Activated CD4-positive, alpha-beta memory T cell treated with anti-CD3 and anti-CD28 coated beads, Interleukin-2, amount 10 ng/mL, durations not matched to agents 7 days and 5 days (primary cell): ENCODE results near the gene SNRPD3. TPM values are rescaled to one million over a fixed set of nuclear protein-coding genes. Genes with fewer than 3 reads are reported as not detected.
A peak's percentile ranks its signal among the peaks of the same experiment; 100 is the strongest.

ENCODE experiments used
- CTCF ChIA-PET: fragments of 350-600 bp; sonication (Branson Sonifier 250); formaldehyde crosslinking; loops from one replicate; lab custom pipeline; 2021; ENCODE audit warnings: antibody characterized with exemption, inconsistent platforms; lab: Charles Lee
- POLR2A ChIA-PET: fragments of 350-600 bp; sonication (Branson Sonifier 250); formaldehyde crosslinking; loops from one replicate; lab custom pipeline; 2021; ENCODE audit warnings: antibody characterized with exemption; lab: Charles Lee
- DNase-seq: peaks from one replicate; pipeline ENCODE4 v3.0.0-alpha.2; 2020
- H3K27ac Mint-ChIP-seq: one replicate; pipeline ENCODE4 v1.8.0; 2021; ENCODE audit warnings: mild to moderate bottlenecking, mixed read lengths
- H3K27me3 Mint-ChIP-seq: one replicate; pipeline ENCODE4 v1.8.0; 2021; ENCODE audit warnings: mixed read lengths
- H3K36me3 Mint-ChIP-seq: one replicate; pipeline ENCODE4 v1.8.0; 2021; ENCODE audit warnings: low read depth, mixed read lengths
- H3K4me1 Mint-ChIP-seq: one replicate; pipeline ENCODE4 v1.8.0; 2021; ENCODE audit warnings: mixed read lengths
- H3K4me3 Mint-ChIP-seq: one replicate; pipeline ENCODE4 v1.8.0; 2021; ENCODE audit warnings: mild to moderate bottlenecking, mixed read lengths
- H3K9me3 Mint-ChIP-seq: one replicate; pipeline ENCODE4 v1.8.0; 2021; ENCODE audit warnings: mixed read lengths
- total RNA-seq, 2 experiments: library from RNA; stranded (reverse); gene quantifications; one replicate each; pipeline ENCODE4 v1.2.3, GENCODE V29; 2021

SNRPD3 gene
- 10 to 100 TPM; 87.1 to 93.5 TPM for total RNA-seq

DNA sequence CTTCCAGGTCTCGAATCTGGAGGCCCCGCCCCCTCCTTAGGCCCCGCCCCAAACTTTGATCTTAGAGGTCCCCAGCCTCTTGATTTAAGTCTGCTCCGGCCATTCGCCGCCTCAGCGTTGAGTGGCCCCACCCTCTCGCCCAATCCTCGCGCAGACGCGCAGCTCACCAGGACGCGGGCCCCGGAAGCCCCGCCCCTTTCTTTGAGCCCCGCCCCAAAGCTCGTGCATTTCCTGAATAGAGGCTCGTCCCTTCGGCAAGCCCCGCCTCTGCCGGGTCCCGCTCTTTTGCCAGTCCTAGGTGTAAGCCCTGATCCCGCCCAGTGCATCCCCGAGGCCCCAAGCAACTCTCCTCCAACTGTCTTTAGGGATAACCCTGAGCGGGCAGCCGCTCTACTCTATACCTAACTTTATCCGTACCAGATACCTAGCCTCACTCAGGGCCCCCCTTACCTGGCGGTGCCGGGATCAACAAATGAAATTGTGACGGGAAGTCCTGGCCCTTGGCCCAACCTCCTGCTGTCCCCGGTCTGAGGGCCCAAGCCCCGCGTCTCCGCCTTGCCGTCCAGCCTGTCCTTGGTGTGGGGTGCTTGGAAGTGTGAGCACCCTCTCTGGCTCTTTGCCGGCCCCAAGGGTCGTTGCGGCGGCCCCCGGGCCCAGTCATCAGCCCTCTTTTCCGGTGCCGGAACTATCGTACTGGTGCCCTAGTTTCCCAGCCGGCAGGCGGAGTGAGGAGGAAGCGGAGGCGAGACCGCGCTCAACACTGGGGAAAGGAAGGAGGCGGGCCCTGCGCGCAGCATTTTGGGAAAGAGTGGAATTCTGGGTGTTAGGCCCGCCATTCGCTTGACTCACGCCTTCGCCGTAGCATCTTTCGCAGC is at the start of gene SNRPD3:
TSS of gene SNRPD3 (plus strand) at position 835 of the 875 bp plus-strand sequence. CDS start 1,676 bp downstream, outside the sequence.
- CTCF ChIA-PET = interaction anchor here (0.6 to 1.6 kb wide), 6 partner anchors 28 to 248 kb away, joined by 3 read pairs; no protein-coding TSS in a partner anchor
- peaks cover 42% of the 10 kb centered on the region for H3K36me3 Mint-ChIP-seq
- H3K27ac Mint-ChIP-seq = peak within 1 kb of the TSS; percentile 93
- peak; percentile 100 for DNase-seq
- POLR2A ChIA-PET = interaction anchor here (0.6 to 3.8 kb wide), 25 partner anchors 11 to 661 kb away, joined by 3 to 17 read pairs (median 5); partner anchors contain the start of genes ADORA2A, CABIN1, LRRC75B and MIF
- no peaks in the 10 kb centered on the region for H3K27me3 Mint-ChIP-seq
- H3K4me1 Mint-ChIP-seq = peaks cover 58% of the 10 kb centered on the region
- no peaks in the 10 kb centered on the region for H3K9me3 Mint-ChIP-seq
- peak within 1 kb of the TSS; percentile 99 for H3K4me3 Mint-ChIP-seq

DNA sequence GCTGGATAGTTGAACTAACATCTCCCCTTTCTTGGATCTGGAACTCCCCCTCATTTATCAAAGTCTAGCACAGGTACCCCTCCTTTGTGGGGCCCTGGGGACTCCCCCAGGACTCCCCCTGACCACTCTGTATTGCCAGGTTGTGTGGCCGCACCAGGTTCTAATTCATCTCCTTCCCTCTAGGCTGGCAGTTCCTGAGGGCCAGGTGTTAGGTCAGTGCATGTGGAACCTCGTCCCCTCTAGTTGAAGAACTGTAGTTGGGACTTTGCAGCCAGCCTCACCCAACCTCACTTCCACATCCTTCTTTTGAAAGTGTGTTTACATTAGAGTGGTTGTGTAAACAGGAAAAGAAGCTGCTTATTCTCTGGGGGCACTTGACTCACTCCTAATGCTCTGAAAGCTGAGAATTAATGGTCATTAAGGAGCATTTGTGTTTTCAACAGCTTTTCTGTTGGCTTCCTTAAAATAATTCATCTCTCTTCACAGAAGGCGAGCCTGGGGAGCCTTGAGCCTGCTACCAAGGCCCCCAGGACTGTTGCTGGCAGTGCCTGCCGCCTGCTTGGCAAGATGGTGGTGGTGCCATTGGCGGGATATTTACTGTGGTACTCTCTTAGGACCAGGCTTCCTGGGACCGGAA is 48.9 kb upstream of the SNRPD3 start:
- CTCF ChIA-PET = interaction anchor here (1.0 to 2.3 kb wide), 2 partner anchors 16 to 84 kb away, joined by 4 to 9 read pairs; no protein-coding TSS in a partner anchor
- H3K9me3 Mint-ChIP-seq = no peaks in the 10 kb centered on the region
- no peak for DNase-seq
- no peaks in the 10 kb centered on the region for H3K36me3 Mint-ChIP-seq
- H3K27me3 Mint-ChIP-seq = peaks cover 3% of the 10 kb centered on the region
- no peak overlapping the region for H3K27ac Mint-ChIP-seq
- no peak overlapping the region for H3K4me3 Mint-ChIP-seq
- H3K4me1 Mint-ChIP-seq = peaks cover 29% of the 10 kb centered on the region
- POLR2A ChIA-PET = interaction anchor here (1.4 kb wide), 1 partner anchor 9 kb away, joined by 3 read pairs; no protein-coding TSS in a partner anchor

DNA sequence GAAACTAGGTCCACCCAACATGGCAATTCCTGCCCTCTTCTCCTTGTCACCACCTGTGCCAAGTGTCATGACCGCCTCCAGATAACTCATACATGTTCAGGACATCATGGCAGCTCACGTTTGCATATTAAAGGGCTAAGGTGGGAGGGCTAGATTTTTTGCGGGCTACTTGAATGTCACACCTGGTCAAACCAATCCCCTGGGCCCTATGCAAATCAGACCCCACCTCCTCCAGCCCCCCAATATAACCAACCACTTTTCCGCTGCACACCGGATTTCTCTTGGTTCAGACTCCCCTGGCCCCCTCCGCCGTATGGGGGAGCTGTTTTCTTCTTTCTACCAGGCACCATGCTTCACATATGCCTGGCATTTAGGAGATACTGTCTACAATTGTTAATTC is 48.1 kb upstream of the SNRPD3 start:
- peaks cover 31% of the 10 kb centered on the region for H3K4me1 Mint-ChIP-seq
- no peaks in the 10 kb centered on the region for H3K36me3 Mint-ChIP-seq
- no peak overlapping the region for H3K27ac Mint-ChIP-seq
- CTCF ChIA-PET = interaction anchor here (2.3 kb wide), 1 partner anchor 15 kb away, joined by 9 read pairs; no protein-coding TSS in a partner anchor
- peaks cover 3% of the 10 kb centered on the region for H3K27me3 Mint-ChIP-seq
- no peak overlapping the region for H3K4me3 Mint-ChIP-seq
- H3K9me3 Mint-ChIP-seq = no peaks in the 10 kb centered on the region
- no peak for DNase-seq
- POLR2A ChIA-PET = interaction anchor here (1.4 kb wide), 1 partner anchor 9 kb away, joined by 3 read pairs; no protein-coding TSS in a partner anchor

DNA sequence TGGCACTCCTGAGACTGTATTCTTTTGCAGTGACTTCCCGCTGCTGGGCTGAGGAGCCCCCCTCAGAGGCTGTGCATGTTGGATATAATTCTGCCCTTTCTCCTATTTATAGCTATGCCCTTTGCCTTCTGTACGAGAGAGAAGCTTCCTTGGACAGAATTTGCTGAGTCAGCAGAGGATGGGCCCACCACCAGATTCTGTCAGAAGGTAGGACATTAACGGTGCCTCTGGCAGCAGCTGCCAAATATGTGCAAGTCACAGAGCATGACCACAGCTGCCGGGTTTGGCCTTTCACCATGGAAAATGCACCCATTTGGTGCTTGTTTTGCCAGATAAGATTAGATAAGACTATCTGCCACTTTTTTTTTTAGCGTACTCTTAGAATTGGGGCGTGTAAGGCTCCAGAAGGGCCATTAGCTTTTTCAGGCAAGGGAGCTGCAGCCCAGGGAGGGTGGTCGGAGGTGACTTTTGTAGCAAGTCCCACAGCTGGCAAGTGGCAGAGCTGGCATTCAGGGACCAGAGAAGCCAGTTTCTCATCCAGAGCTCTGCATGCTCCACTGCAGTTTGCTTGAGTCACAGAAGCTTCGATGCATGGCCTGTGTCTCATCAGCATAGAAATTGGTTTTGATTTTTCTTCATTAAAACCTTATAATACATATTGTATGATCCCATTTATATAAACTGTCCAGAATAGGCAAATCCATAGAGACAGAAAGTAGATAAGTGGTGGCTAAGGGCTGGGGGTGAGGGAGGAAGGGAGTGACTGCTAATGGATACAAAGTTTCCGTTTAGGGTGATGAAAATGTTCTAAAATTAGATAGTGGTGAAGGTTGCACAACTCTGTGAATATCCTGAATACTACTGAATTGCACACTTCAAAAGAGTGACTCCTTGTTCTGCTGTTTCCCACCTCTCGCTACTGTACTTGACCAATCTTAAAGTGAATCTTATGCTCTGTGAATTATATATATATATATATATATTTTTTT is 44.9 kb upstream of the SNRPD3 start:
- Mint-ChIP-seq H3K27ac (peak overlapping the region; percentile 18), H3K27me3 (peaks cover 7% of the 10 kb centered on the region), H3K36me3 (no peaks in the 10 kb centered on the region), H3K4me3 (no peak overlapping the region), H3K9me3 (no peaks in the 10 kb centered on the region), H3K4me1 (peaks cover 23% of the 10 kb centered on the region)
- POLR2A ChIA-PET = interaction anchor here (0.6 kb wide), 1 partner anchor 29 kb away, joined by 5 read pairs; no protein-coding TSS in a partner anchor
- CTCF ChIA-PET = interaction anchor here (0.7 to 1.6 kb wide), 3 partner anchors 8 to 20 kb away, joined by 3 to 4 read pairs (median 3); no protein-coding TSS in a partner anchor
- no peak for DNase-seq

DNA sequence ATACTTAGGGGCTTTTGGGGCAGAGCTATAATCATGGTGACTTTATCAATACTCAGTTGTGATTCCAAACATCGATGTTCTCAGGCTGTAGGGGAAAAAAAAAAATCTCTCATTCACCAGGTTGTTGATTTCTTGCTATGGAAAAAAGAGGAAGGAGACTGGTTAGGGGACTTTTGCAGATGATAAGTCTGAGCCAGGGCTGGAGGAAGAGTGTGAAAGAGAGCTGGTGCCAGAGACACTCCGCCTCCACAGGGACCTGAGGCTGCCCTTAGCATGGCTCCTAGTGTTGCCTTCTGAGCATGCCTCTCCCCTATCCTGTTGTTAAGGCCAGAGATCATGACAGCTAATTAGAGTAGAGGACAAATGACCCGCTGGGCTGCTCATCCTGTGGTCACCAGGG is 43.8 kb upstream of the SNRPD3 start:
- peaks cover 17% of the 10 kb centered on the region for H3K4me1 Mint-ChIP-seq

DNA sequence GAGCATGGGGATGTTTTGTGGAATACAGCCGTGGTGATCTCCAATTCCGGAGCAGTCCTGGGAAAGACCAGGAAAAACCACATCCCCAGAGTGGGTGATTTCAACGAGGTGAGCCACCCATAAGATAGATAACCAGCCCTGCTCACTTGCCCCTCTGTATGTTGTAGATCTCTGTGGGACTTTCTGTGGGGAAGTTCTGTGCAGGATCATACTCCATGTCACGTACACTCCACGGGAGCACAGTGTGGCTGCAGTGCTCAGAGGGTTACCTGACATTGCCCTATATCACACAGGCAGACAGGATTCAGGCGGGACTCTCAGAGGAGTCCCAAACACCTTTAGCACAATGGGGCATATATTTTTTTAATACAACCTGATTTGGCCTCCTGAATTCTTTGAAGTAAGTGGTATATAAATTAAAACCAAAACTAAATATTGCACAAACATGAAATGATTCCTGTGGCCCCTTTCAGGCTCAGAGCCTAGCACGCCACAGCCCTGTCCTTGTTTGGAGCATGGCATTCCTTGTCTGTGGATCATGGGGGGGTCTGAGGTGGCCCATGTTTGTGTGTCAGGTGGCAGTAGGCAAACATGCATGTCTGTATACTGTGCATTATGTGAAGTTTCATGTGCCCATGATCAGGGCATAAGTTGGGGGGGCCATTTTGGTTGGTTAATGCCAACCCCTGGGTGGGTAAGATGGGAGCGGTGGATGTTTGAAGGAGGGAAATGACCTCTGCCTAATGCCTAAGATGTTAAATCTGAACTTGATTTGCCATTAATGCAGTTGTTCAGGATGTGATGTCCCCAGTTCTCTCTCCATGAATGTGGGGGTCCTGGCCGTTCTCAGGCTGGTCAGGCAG is 42.2 kb upstream of the SNRPD3 start:
- Mint-ChIP-seq H3K4me3 (no peak overlapping the region), H3K27ac (no peak overlapping the region), H3K4me1 (peaks cover 16% of the 10 kb centered on the region), H3K9me3 (no peaks in the 10 kb centered on the region), H3K36me3 (no peaks in the 10 kb centered on the region), H3K27me3 (peaks cover 13% of the 10 kb centered on the region)
- POLR2A ChIA-PET = no interaction called here
- no peak for DNase-seq
- CTCF ChIA-PET = interaction anchor here (1.6 kb wide), 1 partner anchor 10 kb away, joined by 3 read pairs; no protein-coding TSS in a partner anchor

More for the DNA sequence above, 43.8 kb upstream of the SNRPD3 start:
- H3K36me3 Mint-ChIP-seq = no peaks in the 10 kb centered on the region
- H3K27ac Mint-ChIP-seq = no peak overlapping the region
- POLR2A ChIA-PET = no interaction called here
- DNase-seq = no peak
- H3K27me3 Mint-ChIP-seq = peaks cover 8% of the 10 kb centered on the region
- H3K9me3 Mint-ChIP-seq = no peaks in the 10 kb centered on the region
- CTCF ChIA-PET = interaction anchor here (0.9 kb wide), 1 partner anchor 16 kb away, joined by 4 read pairs; no protein-coding TSS in a partner anchor
- no peak overlapping the region for H3K4me3 Mint-ChIP-seq

DNA sequence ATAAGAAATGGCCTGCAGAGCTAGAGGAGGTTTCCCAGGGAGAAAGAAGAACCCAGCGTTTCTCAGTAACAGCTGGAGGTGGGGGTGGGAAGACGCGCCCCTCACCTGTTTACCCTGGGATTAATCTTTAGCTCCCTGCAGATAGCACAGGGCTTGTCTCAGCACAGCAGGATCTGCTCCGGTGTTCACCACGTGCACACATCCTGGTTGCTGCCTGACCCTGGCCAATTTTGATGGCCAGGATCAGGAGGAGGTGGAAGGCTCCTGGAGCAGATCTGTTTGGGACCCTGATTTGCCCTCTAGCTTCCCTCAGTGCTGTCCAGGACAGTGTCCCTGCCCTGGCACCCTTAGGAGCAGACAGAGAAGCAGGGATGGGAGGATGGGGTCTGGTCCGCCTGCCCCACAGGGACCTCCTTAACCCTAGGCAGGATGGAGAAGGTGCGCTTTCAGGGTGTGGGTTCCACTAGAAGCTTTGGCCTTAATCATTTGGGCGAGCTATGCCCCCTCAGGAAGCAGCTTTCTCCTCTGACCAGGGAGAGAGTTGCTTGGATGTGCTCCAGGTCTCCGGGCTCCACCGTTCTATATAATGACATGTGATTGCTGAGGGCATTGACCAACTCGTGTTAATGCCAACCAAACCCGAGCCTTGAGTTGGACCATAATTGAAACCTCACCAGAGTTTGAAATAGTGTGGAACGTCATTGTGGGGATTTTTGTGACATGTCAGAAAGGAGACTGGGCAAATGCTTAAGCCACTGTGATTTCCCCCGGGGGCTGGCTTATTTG is 41.4 kb upstream of the SNRPD3 start:
- Mint-ChIP-seq H3K9me3 (no peaks in the 10 kb centered on the region), H3K36me3 (no peaks in the 10 kb centered on the region), H3K4me3 (no peak overlapping the region), H3K4me1 (peaks cover 16% of the 10 kb centered on the region), H3K27me3 (peaks cover 16% of the 10 kb centered on the region), H3K27ac (no peak overlapping the region)
- ChIA-PET CTCF (interaction anchor here (1.6 kb wide), 1 partner anchor 9 kb away, joined by 3 read pairs; no protein-coding TSS in a partner anchor), POLR2A (no interaction called here)
- DNase-seq = no peak

DNA sequence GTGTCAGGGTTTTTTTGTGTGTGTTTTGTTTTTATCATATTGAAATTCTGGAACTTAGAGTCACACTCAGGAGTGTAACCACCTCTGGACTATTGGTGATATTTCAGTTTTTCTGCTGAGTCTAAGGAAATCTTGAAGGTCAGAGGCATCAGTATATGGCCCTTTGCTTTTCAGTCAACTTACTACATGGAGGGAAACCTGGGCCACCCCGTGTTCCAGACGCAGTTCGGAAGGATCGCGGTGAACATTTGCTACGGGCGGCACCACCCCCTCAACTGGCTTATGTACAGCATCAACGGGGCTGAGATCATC is 40.8 kb upstream of the SNRPD3 start:
- DNase-seq = no peak
- ChIA-PET POLR2A (no interaction called here), CTCF (no interaction called here)
- H3K27me3 Mint-ChIP-seq = peaks cover 16% of the 10 kb centered on the region
- H3K4me3 Mint-ChIP-seq = no peak overlapping the region
- H3K9me3 Mint-ChIP-seq = no peaks in the 10 kb centered on the region
- H3K36me3 Mint-ChIP-seq = no peaks in the 10 kb centered on the region
- no peak overlapping the region for H3K27ac Mint-ChIP-seq
- peaks cover 16% of the 10 kb centered on the region for H3K4me1 Mint-ChIP-seq

DNA sequence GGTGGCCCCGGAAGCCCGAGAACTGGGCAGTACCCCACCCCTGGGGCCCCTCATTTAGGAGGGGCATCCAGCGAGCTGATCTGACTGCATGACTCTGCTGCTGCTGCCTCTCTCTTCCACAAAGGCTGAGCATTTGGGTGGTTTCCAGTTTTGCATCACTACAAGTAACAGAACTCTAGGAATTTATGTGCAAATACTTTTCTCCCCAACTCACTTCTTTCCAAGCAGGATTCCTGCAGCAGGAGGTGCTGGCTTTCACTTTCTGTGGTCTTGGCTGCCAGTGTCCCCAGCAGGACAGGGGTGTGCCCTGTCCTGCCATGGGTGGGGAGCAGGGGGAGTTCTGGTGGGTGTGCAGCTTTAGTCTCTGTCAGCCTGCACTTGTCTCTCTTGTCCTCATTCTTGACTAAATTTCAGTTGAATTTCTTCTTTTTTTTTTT is 39.5 kb upstream of the SNRPD3 start:
- ChIA-PET CTCF (no interaction called here), POLR2A (no interaction called here)
- Mint-ChIP-seq H3K27me3 (peaks cover 16% of the 10 kb centered on the region), H3K4me3 (no peak overlapping the region), H3K36me3 (no peaks in the 10 kb centered on the region), H3K27ac (no peak overlapping the region), H3K9me3 (no peaks in the 10 kb centered on the region), H3K4me1 (peaks cover 5% of the 10 kb centered on the region)
- no peak for DNase-seq

DNA sequence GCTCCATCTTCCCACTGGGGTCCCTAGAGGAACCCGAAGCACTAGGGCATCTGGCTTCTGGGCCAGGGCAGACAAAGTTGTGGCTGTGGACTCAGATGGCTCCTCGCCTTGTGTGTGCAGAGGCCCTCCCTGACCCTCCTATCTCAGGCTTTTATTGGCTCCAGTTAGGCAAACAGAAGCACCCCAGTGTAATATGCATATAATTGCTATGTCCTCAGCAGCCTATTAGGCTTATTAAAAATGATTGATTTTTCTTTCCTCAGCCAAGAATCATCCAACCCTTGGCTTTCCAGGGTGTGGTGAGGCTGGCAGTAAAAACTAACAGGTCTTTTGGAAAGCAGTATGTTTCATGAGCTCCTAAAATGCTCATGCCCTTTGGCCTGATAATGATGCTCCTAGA is 38.4 kb upstream of the SNRPD3 start:
- Mint-ChIP-seq H3K4me3 (no peak overlapping the region), H3K27ac (no peak overlapping the region), H3K4me1 (peaks cover 6% of the 10 kb centered on the region), H3K36me3 (no peaks in the 10 kb centered on the region), H3K9me3 (no peaks in the 10 kb centered on the region), H3K27me3 (peaks cover 16% of the 10 kb centered on the region)
- ChIA-PET CTCF (interaction anchor here (1.3 kb wide), 1 partner anchor 10 kb away, joined by 5 read pairs; no protein-coding TSS in a partner anchor), POLR2A (interaction anchor here (1.4 kb wide), 1 partner anchor 37 kb away, joined by 3 read pairs; no protein-coding TSS in a partner anchor)
- no peak for DNase-seq
